ENCODE data around the gene ICA1.

ICA1 gene

GRCh38 chr7:8227261-8227660, 34.7 kb downstream of the ICA1 start:
- no peak for DNase-seq (ENCODE audit: low read depth)

DNA sequence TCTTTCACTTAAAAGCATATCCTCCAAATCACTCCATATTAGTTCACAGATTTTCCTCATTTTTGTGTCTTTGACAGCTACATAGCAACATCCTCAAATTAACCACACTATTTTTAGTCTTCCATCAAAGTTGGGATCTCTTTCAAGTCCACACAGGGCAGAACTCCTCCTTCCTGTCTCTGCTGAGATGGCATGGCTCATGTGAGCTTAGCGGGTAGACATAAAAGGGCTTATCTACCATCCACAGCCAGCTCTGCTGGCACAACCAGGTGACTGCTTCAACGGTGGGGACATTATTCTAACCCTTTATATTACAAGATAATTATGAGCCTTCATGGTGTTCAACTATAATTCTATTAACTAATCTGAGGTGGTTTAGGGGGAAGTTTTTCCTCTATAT, 35.5 kb downstream of the ICA1 start:
- DNase-seq (ENCODE audit: low read depth), result no peak

GRCh38 chr7:8221567-8221966, 40.4 kb downstream of the ICA1 start:
- no peak for DNase-seq (ENCODE audit: low read depth)

DNA sequence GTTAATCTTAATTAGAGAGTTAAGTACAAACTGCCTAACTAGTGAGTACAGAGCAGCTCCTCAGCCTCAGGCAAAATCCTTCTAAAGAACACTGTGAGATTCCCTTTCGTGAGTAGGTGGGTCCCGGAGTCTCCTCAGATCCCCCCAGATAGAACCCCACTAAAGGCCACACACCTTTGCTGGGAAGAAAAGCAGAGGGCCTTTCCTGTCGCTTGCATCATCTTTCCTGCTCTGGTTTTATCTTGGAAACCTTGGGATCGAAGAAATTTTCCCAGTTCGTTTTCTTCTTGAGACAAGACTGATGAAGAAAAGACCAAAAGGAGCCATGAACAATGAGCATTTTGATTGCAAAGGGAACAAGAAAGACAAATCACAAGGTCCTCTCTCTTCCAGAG, 40.9 kb downstream of the ICA1 start:
- no peak for DNase-seq (ENCODE audit: low read depth)

DNA sequence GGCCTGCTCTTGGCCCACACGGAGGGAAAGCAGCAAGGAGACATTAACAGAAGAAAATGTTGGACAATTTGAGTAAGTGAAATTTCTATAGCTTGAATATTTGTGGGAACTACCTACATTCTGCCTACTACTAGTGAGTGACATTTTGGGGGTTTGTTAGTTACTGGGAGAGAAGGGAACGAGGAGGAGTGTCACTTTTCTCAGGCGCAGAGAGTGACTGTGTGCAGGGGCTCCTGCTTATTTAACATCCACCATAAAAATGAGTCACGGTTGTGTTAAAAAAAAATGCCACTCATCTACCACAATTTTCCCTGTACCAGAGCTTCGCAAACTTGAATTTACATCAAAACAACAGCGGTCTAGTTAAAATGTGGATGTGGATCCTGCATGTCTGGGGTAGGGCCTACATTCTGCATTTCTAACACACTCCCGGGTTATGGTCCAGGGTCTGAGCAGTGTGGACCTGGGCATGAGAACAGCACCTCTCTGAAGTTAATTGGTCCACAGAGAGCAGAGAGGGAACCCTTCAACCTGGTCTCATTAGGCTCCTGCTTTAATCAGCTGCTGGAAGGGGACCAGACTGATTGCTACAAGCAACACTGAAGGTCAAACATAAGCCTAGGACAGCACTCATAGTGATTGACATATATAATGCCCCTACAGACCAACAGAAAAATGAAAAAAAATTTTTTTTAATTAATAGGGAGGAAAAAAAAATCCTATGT, 41.4 kb downstream of the ICA1 start:
- no peak for DNase-seq (ENCODE audit: low read depth)

DNA sequence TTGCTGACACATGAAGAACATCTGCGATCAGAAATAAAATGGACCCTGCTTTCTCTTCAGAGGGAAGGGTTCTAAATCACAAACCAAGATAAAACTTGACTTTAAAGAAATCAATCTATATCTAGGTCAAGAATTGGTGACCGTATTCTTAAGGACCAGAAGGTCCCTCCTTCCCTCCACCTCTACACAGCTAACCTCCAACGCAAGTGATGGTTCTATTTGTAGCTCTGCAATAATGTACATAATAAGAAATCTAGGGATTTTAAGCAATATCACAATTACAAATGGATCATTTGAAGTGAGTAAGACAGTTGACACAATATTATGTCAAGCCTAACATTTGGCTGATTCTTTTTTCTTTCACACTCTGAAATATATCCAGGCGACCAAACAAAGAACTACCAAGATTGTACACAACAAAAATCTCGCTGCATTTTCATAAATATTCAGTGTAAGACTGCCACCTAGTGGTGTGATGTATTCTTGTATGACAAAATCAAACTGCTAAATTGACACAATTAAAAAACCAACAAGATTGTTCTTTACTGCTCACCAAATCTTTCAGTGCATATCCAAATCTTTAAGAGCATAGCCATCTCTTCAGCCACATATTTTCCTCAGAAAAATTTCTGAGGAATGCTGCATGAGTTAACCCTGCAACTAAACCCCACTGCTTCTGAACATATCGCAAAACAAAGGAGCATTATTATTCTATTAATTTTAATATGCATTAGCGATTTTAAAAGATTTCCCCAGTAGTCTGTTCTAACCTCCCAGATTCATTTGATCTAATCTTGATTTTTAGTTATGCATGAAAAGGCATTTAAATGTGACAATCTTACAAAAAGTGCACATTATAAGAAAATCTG, 44.5 kb downstream of the ICA1 start:
- no peak for DNase-seq (ENCODE audit: low read depth)

GRCh38 chr7:8216334-8216690, 45.7 kb downstream of the ICA1 start:
- no peak for DNase-seq (ENCODE audit: low read depth)

- no peak for DNase-seq (ENCODE audit: low read depth)
These were observed 46.2 kb downstream of the ICA1 start for GRCh38 chr7:8215648-8216333.

DNA sequence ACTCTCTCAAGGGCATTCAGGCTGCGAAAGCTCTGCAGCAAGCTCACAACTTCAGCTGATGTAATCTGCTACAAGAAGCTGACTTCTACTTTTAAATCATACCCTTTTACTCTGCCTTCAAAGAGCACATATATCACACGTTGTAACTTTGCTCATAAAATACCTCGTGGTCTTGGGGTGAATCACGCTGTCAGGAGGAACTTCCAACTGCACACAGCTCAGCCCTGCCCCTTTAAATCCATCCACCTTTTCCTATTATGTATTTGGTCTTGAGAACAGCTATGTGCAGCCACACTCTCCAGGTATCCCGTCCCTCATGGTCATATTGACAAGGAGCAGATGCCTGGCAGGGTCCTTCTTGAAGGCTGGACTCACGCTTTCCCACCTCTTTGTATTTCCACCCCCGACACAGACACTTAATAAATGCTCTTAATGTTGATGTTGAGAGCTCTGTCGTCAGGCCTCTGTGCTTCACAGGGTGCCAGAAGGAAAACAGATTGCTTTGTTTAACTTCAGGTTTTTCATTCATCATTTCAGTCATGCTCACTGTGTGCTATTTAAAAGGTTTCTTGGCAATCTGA, 47.6 kb downstream of the ICA1 start:
- no peak for DNase-seq (ENCODE audit: low read depth)

GRCh38 chr7:8213381-8213780, 48.6 kb downstream of the ICA1 start:
- no peak for DNase-seq (ENCODE audit: low read depth)

DNA sequence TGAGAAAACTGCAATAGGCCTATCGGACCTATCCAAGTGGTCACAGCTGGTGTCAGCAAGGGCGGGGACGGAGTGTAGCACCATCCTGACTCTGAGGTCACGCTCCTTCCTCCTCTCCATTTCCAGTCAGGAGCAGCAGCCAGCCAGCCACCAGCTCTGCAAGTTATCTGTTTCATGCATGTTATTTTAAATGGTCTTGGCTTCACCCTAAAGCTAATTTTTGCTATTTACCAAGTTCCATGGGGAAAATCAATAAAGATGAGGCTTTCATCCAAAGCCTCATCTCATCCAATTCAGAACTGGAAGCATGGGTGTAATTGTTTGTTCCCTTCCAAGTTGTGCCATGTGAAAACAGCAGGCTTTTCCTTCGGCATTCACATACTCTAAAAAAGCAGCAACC, 49.3 kb downstream of the ICA1 start:
- no peak for DNase-seq (ENCODE audit: low read depth)

DNA sequence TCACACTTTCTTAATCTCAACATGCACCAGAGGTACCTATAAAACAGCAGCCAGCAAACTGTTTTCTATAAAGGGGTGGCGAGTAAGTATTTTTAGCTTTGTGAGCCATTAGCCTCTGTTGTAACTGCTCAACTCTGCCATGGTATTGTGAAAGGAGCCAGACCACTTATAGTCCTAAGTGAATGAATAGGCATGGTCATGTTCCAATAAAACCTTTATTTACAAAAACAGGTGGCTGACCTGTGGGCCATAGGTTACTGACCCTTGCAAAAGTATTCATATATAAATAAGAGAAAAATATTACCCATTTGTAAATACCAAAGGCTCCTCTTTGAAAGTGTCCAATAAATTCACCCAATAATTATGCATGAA, 50.3 kb downstream of the ICA1 start:
- no peak for DNase-seq (ENCODE audit: low read depth)

DNA sequence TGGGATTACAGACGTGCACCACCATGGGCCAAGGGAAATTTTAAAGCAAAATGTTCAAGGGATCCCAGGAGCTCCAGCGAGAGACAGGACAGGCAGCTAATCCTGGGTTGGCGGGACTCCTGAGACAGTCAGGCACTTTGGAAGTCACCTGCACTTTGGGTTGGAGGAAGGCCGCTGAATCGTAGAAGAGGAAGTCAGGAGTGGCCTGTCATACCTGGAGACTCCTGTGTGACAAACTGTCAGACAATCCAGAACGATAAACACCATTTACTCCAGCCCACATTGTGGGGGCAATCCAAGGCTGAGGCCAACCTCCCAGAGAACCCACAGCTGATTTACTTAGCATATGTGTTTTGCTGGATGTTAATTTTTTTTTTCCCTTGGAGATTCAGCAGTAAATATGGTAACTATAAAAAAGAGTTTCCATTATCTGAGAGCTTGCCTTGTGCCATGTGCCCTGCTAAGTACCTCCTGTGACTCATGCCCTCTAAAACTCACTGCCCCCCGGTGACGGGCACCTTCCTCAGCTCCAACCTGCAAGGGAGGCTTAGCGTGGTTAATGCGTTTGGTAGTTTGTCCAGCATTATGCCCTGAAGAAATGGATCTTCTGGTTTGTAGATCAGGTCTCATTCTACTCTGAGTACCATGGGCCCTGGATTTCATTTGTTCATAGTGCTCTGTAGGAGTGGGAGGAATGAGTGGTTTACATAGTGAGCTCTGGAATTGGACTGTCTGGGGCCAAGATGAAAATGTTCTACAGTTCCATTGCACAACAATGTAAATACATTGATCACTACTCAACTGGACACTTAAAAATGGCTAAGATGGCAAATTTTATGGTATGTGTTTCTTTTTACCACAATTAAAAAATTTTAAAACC, 50.9 kb downstream of the ICA1 start:
- DNase-seq (ENCODE audit: low read depth), result no peak

DNA sequence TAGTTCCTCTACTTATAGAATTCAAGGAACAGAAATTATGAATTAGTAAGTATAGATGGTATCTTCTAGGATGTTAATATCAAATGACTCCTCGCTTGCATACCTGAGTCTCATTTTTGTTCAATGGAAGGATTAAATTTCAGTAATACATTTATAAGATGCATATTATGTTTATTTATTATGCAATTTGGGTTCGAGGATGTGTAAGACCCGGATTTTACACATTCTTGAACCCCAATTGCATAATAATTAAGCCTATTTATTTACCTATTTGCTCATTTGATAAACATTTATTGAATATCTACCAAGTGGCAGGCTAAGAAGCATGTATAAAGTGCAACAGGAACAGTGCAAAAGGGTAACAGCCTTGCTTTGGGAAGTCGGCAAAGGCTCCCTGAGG, 52.6 kb downstream of the ICA1 start:
- DNase-seq (ENCODE audit: low read depth), result no peak

GRCh38 chr7:8208816-8209215, 53.2 kb downstream of the ICA1 start:
- no peak for DNase-seq (ENCODE audit: low read depth)

GRCh38 chr7:8206956-8207355, 55.0 kb downstream of the ICA1 start:
- no peak for DNase-seq (ENCODE audit: low read depth)

DNA sequence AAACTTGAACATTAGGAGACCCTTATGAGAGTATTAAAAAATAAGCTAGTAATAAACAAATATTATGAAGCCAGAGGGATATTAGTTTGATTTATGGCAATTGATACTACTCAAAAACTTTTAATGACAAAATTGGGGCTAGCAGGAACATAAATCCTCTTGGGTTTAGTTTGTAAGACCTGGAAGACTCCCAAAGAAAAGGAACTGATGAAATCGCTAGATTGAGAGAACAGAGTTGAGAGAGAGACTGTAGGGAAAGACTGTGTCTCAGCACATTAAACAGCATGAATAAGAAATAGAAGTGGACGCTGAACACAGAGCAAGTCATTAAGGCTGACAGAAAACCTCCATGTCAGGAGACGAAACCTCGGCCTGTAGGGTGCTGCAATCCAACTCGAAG, 56.4 kb downstream of the ICA1 start:
- DNase-seq (ENCODE audit: low read depth), result no peak

- no peak for DNase-seq (ENCODE audit: low read depth)
These were observed 57.0 kb downstream of the ICA1 start for GRCh38 chr7:8205031-8205387.

GRCh38 chr7:8204339-8205030, 57.5 kb downstream of the ICA1 start:
- DNase-seq (ENCODE audit: low read depth), result no peak

DNA sequence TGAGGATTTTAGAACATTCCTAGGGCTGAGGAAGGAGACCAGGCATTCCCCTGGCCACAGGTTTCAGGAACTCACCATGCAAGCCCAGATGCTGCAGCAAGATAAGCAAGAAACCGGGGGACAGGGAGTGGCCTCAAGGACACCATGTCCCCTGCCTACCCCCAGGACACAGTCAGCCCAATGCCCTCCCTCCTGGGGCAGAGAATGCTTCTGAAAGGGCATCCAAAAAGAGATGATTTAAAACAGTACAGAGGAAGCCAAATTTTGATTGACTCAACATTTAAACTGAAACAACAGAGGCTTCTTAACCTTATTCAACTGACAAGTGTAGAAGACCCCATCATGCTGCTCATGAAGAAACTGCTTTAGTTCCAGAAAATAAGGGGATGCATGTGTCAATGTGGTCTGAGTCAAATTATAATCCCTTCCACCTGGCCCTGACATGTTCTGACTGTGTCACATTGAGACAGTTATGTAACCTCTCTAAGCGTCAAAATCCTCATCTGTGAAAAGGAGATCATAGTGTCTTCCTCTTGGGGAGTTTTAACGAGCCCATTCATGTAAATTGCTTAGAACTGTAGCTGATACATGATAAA, 60.0 kb downstream of the ICA1 start:
- DNase-seq (ENCODE audit: low read depth), result no peak

- no peak for DNase-seq (ENCODE audit: low read depth)
These were observed 61.2 kb downstream of the ICA1 start for GRCh38 chr7:8200717-8201116.
